Right atrium auricular region (tissue), 2 donors: ENCODE data around the gene PRPF19. TPM values are rescaled to one million over a fixed set of nuclear protein-coding genes. Genes with fewer than 3 reads are reported as not detected.

Source experiments
- DNase-seq: peaks from one replicate; pipeline ENCODE4 v3.0.0-alpha.2; 2019; ENCODE audit warnings: low spot score
- H3K27ac ChIP-seq, 2 donors: fragments of 200-600 bp; sonication (generic); 1 replicate in 1 of 2; 2 replicates in 1 of 2; pipeline ENCODE4 v1.5.1; 2016 to 2019
- H3K27me3 ChIP-seq, 2 donors: fragments of 200-600 bp; sonication (generic); one replicate each; pipeline versions ENCODE4 v1.5.1 to v1.6.0; 2017 to 2019
- H3K36me3 ChIP-seq: fragments of 200-600 bp; sonication (generic); one replicate; pipeline ENCODE4 v1.5.1; 2016
- H3K4me1 ChIP-seq, 2 donors: fragments of 200-600 bp; sonication (generic); one replicate each; pipeline versions ENCODE4 v1.5.1 to v1.6.0; 2017 to 2019
- H3K4me3 ChIP-seq, 2 donors: fragments of 200-600 bp; sonication (generic); 1 replicate in 1 of 2; 2 replicates in 1 of 2; pipeline ENCODE4 v1.5.1; 2017 to 2019; ENCODE audit warnings: mild to moderate bottlenecking in 1 of 2, moderate library complexity in 1 of 2
- H3K9me3 ChIP-seq, 2 donors: fragments of 200-600 bp; sonication (generic); one replicate each; pipeline ENCODE4 v1.5.1; 2019
- total RNA-seq, 2 donors: library from RNA; depleted of rRNA; stranded (reverse); fragments of >200 nt; gene quantifications; one replicate each; pipeline ENCODE4 v1.1.0, GENCODE V29; 2016
- TF ChIP-seq, protein P1 (sequence below), 2 donors: fragments of 200-600 bp; sonication (generic); IDR thresholded peaks; one replicate each; pipeline ENCODE4 v1.5.1; 2019; ENCODE audit warnings: antibody characterized with exemption in 2 of 2

The PRPF19 gene
- total RNA-seq, 2 donors from 2014 or later: 20.3 to 46.2 TPM

DNA sequence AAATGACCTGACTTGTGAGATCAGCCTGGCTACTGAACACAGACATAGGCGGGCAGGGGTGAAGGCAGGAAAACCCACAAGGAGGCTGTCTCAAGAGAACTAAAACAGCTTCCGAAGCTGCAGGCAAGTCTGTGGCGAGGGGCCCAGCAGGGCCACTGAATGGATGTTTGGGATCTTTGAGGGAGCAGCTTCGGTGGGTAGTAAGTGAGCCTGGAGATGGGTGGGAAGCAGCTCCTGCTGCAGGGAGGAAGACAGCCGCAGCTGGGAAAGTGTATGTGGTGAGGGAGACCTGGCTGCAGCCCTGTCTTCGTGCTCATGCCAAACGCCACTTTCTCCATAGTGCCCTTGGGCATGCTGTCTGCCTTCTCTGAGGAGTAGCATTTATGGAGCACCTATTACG, 61.0 kb downstream of the PRPF19 start:
- H3K9me3 ChIP-seq: no peaks in the 10 kb centered on the region
- H3K4me3 ChIP-seq: no peak overlapping the region
- peaks cover 0 to 41% of the 10 kb centered on the region in 2 donors for H3K4me1 ChIP-seq
- no peak overlapping the region for H3K27ac ChIP-seq
- TF ChIP-seq, protein P1, sequence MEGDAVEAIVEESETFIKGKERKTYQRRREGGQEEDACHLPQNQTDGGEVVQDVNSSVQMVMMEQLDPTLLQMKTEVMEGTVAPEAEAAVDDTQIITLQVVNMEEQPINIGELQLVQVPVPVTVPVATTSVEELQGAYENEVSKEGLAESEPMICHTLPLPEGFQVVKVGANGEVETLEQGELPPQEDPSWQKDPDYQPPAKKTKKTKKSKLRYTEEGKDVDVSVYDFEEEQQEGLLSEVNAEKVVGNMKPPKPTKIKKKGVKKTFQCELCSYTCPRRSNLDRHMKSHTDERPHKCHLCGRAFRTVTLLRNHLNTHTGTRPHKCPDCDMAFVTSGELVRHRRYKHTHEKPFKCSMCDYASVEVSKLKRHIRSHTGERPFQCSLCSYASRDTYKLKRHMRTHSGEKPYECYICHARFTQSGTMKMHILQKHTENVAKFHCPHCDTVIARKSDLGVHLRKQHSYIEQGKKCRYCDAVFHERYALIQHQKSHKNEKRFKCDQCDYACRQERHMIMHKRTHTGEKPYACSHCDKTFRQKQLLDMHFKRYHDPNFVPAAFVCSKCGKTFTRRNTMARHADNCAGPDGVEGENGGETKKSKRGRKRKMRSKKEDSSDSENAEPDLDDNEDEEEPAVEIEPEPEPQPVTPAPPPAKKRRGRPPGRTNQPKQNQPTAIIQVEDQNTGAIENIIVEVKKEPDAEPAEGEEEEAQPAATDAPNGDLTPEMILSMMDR (IDR thresholded peaks at IDR 0.05): no peak
- H3K36me3 ChIP-seq: peaks cover 27% of the 10 kb centered on the region
- DNase-seq: no peak
- no peaks in the 10 kb centered on the region for H3K27me3 ChIP-seq

DNA sequence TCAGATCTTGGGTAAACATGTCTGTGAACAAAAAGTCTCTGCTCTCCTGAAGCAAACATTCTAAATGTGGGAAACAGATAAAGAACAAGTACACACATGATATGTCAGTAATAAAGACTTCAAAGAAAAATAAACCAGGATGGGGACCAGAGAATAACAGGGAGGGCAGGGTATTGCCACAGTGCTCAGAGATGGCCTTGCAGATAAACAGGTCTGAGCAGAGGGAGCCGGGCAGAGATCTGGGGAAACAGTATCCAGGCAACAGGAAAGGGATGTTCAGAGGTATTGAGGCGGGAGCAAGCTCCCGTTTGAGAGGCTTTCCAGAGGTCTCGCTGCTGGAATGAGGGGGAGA, 61.5 kb downstream of the PRPF19 start:
- Histone ChIP-seq H3K4me1 (peaks cover 0 to 41% of the 10 kb centered on the region in 2 donors), H3K4me3 (no peak overlapping the region), H3K27ac (no peak overlapping the region), H3K36me3 (peaks cover 22% of the 10 kb centered on the region), H3K27me3 (no peaks in the 10 kb centered on the region), H3K9me3 (no peaks in the 10 kb centered on the region)
- DNase-seq: no peak
- TF ChIP-seq, protein P1 (IDR thresholded peaks at IDR 0.05): no peak

DNA sequence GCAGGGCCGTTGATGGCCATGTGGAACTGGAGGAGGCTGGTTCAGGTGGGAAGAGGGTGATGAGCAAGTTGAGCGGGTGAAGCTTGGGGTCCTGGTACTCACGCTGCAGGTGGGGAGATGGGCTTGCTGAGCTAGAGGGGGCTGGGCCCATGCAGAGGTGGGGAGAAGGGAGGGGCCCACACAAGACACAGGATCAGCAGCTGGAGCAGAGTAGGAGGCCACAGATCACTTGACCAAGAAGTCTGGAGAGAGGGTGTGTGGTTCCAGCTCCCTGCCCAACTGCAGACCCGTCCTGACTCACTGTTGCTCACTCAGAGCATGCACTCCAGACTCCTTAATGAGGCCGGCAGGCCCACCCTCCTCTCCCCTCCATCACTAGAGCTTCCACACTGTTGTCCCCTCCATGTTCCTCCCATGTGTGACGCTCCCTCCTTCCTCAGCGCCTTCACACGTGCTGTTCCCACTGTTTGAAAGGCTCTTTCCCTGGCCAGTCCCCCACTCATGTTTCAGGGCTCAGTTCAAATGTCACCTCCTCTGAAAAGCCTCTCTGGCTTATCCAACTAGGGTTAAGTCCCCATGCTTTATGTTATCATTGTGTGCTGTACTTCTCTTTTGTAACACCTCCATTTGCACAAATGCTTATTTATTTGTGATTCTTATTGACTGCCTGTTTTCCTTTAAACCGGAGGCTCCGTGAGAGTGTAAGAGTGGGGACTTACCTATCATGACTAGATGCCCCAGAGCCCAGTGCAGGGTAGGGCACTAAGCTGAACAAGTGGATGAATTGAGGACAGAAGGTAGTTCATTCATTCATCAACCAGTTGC, 62.1 kb downstream of the PRPF19 start:
- Histone ChIP-seq H3K9me3 (no peaks in the 10 kb centered on the region), H3K27ac (no peak overlapping the region), H3K27me3 (no peaks in the 10 kb centered on the region), H3K4me3 (peak overlapping the region in 1 of 2 donors; percentile 85), H3K4me1 (peaks cover 0 to 41% of the 10 kb centered on the region in 2 donors), H3K36me3 (peaks cover 16% of the 10 kb centered on the region)
- TF ChIP-seq, protein P1 (IDR thresholded peaks at IDR 0.05): no peak
- DNase-seq: no peak

DNA sequence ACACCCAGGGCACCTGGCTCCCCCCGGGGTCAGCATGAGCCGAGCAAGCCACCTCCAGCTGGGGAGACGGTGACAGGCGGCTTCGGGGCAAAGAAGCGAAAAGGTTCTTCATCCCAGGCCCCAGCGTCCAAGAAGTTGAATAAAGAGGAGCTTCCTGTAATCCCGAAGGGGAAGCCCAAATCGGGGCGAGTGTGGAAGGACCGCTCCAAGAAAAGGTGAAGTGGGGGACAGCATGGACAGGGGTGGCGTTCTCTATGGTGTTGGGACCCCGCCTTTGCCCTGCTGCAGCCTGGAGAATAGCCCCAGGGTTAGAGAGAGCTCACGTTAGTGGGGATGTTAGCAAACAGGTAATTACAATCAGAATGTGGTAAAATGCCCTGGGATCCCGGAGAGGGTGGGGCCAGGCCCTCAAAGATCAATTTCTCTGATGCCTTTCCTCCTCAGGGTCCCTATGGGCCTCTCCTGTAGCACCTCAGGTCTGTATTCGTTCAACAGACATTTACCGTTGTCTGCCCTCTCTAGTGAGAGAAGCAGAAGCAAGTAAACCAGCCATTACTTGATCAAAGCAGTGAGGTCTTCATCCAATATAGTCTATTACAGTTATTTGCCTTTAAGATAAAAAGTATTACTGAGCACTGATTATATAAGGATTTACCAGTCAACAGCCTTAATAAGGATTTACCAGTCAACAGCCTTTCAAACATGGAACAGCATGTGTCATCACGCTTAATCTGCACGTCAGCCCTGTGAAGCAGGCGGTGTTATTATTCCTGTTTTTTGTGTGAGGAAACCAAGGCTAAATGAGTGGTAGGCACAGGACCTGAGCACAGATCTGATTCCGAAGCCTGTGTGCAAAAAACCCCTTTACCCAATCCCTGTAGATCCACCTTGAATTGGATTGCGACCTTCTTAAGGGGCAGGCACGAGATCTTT, 63.5 kb downstream of the PRPF19 start:
- no peak for DNase-seq
- H3K36me3 ChIP-seq: peaks cover 3% of the 10 kb centered on the region
- peak overlapping the region; percentile 55 to 85 for H3K4me3 ChIP-seq
- no peaks in the 10 kb centered on the region for H3K27me3 ChIP-seq
- peak overlapping the region in 1 of 2 donors; percentile 77 for H3K27ac ChIP-seq
- TF ChIP-seq, protein P1 (IDR thresholded peaks at IDR 0.05): no peak
- no peaks in the 10 kb centered on the region for H3K9me3 ChIP-seq
- H3K4me1 ChIP-seq: peaks cover 0 to 41% of the 10 kb centered on the region in 2 donors

DNA sequence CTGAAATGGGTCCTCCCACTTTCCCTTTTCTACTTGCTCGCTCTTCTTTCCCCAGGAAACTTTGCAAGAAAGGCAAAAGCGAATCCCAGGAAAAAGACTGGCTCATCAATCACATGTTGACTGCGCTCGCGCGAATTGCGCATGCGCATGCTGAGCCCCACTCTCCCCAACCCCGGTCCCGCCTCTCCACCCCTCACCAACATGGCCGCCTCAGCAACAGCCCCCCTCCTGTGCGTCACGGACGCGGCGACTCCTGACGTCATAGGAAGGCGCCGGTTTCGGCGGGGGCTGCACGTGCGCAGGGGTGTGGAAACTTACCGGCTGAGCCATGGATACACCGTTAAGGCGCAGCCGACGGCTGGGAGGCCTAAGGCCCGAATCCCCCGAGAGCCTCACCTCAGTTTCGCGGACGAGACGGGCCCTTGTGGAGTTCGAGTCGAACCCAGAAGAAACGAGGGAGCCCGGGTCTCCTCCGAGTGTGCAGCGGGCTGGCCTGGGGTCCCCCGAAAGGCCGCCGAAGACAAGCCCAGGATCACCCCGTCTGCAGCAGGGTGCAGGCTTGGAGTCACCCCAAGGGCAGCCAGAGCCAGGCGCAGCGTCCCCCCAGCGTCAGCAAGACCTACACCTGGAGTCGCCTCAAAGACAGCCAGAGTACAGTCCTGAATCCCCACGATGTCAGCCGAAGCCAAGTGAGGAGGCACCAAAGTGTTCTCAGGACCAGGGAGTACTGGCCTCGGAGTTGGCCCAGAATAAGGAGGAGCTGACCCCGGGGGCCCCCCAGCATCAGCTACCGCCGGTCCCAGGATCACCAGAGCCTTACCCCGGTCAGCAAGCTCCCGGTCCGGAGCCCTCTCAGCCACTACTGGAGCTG, 64.4 kb downstream of the PRPF19 start, which contains the start of gene CCDC86:
CCDC86 (plus strand) TSS at position 317 of the 871 bp plus-strand sequence; CDS start at position 329, 12 bp downstream.
- H3K4me1 ChIP-seq: peaks cover 0 to 41% of the 10 kb centered on the region in 2 donors

More for the DNA sequence above, 64.4 kb downstream of the PRPF19 start, which contains the start of gene CCDC86:
- no peaks in the 10 kb centered on the region for H3K9me3 ChIP-seq
- peak; percentile 98 for DNase-seq
- H3K36me3 ChIP-seq: no peaks in the 10 kb centered on the region
- H3K27me3 ChIP-seq: no peaks in the 10 kb centered on the region
- H3K27ac ChIP-seq: peak within 1 kb of the TSS; percentile 77
- peak within 1 kb of the TSS; percentile 55 to 85 for H3K4me3 ChIP-seq
- TF ChIP-seq, protein P1 (IDR thresholded peaks at IDR 0.05): no peak
